Thymus (tissue), 14 donors: Measurements from ENCODE around the gene OR5K3. TPM values are rescaled to one million over a fixed set of nuclear protein-coding genes. Genes with fewer than 3 reads are reported as not detected.

Experiments
- DNase-seq, 9 donors: peaks; one replicate each; pipeline ENCODE4 v3.0.0-alpha.2; 2013; ENCODE audit warnings: low spot score in 9 of 9, low read depth in 6 of 9, missing footprints in 1 of 9
- H3K27ac ChIP-seq, 2 donors: one replicate each; pipeline ENCODE4 v1.5.1; 2013; ENCODE audit warnings: control low read depth in 1 of 2, low read depth in 1 of 2, low read length in 1 of 2, mild to moderate bottlenecking in 1 of 2, moderate library complexity in 1 of 2
- H3K27me3 ChIP-seq, 2 donors: one replicate each; pipeline ENCODE4 v1.5.1; 2013; ENCODE audit warnings: low read length in 1 of 2; ENCODE audit not compliant: control insufficient read depth in 2 of 2, insufficient read depth in 1 of 2
- H3K36me3 ChIP-seq, 2 donors: one replicate each; pipeline ENCODE4 v1.5.1; 2013; ENCODE audit warnings: low read length in 1 of 2, mild to moderate bottlenecking in 1 of 2, moderate library complexity in 1 of 2; ENCODE audit not compliant: control insufficient read depth in 2 of 2, insufficient read depth in 2 of 2
- H3K4me1 ChIP-seq, 2 donors: one replicate each; pipeline ENCODE4 v1.5.1; 2013; ENCODE audit warnings: low read length in 2 of 2; ENCODE audit not compliant: control insufficient read depth in 2 of 2, insufficient read depth in 2 of 2
- H3K4me3 ChIP-seq, 2 donors: one replicate each; pipeline ENCODE4 v1.5.1; 2013; ENCODE audit warnings: low read length in 2 of 2, control low read depth in 1 of 2, mild to moderate bottlenecking in 1 of 2
- H3K9me3 ChIP-seq, 2 donors: one replicate each; pipeline ENCODE4 v1.5.1; 2013; ENCODE audit warnings: low read length in 1 of 2, mild to moderate bottlenecking in 1 of 2; ENCODE audit not compliant: control insufficient read depth in 2 of 2, insufficient read depth in 1 of 2
- WGBS: extraction: QIAGEN DNeasy Blood & Tissue Kit; methylation state at CpG from one replicate; pipeline ENCODE4 v1.1.7; 2013; 5-methylcytosine and 5-hydroxymethylcytosine counted together
- long read RNA-seq, 10 donors: transcript quantifications; one replicate each; lab custom pipeline, GENCODE V29; 2026
- polyA plus RNA-seq: library from polyadenylated mRNA; stranded (reverse); fragments of 200-250 nt; gene quantifications from one replicate; pipeline ENCODE4 v1.2.3, GENCODE V29; 2013
- total RNA-seq: library from RNA; stranded (reverse); fragments of 120-200 nt; gene quantifications from one replicate; pipeline ENCODE4 v1.2.4, GENCODE V29; 2013
- donor health status: healthy.

OR5K3 gene
- total RNA-seq (not detected), polyA plus RNA-seq (not detected)
- long read RNA-seq, donor 1 = 0 reads
- long read RNA-seq, donor 2 = 0 reads
- long read RNA-seq, donor 3 = 0 reads
- long read RNA-seq, donor 4 = 0 reads
- long read RNA-seq, donor 5 = 0 reads
- long read RNA-seq, donor 6 = 0 reads
- long read RNA-seq, donor 7 = 0 reads
- long read RNA-seq, donor 8 = 0 reads
- long read RNA-seq, donor 9 = 0 reads
- long read RNA-seq, donor 10 = 0 reads

GRCh38 chr3:98390366-98390765 lies at the start of gene OR5K3:
Gene OR5K3 (plus strand): TSS chr3:98390666. CDS start chr3:98390666, 0 bp downstream.
- H3K4me3 ChIP-seq = no peak within 1 kb of the TSS
- H3K27ac ChIP-seq = no peak within 1 kb of the TSS
- DNase-seq = no peak
- no peaks in the 10 kb centered on the region for H3K9me3 ChIP-seq
- no peaks in the 10 kb centered on the region for H3K4me1 ChIP-seq
- no peaks in the 10 kb centered on the region for H3K36me3 ChIP-seq
- no peaks in the 10 kb centered on the region for H3K27me3 ChIP-seq

DNA sequence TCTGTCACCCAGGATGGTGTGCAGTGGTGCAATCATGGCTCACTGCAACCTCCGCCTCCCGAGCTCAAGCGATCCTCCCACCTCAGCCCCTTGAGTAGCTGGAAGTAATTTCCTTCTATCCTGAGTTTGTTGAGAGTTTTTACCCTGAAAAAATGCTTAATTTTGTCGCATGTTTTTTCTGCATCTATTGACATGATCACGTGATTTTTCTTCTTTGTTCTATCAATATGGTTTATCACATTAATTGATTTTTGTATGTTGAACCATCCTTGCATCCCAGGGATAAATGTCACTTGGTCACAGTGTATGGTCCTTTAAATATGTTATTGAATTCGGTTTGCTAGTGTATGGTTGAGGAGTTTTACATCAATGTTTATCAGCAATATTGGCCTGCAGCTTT lies 48.7 kb upstream of the OR5K3 start:
- H3K27ac ChIP-seq = no peak overlapping the region
- H3K9me3 ChIP-seq = no peaks in the 10 kb centered on the region
- WGBS = 95% methylated on average over 6 of the region's 6 CpGs
- no peak for DNase-seq
- H3K4me3 ChIP-seq = no peak overlapping the region
- no peaks in the 10 kb centered on the region for H3K27me3 ChIP-seq
- no peaks in the 10 kb centered on the region for H3K4me1 ChIP-seq
- H3K36me3 ChIP-seq = no peaks in the 10 kb centered on the region

DNA sequence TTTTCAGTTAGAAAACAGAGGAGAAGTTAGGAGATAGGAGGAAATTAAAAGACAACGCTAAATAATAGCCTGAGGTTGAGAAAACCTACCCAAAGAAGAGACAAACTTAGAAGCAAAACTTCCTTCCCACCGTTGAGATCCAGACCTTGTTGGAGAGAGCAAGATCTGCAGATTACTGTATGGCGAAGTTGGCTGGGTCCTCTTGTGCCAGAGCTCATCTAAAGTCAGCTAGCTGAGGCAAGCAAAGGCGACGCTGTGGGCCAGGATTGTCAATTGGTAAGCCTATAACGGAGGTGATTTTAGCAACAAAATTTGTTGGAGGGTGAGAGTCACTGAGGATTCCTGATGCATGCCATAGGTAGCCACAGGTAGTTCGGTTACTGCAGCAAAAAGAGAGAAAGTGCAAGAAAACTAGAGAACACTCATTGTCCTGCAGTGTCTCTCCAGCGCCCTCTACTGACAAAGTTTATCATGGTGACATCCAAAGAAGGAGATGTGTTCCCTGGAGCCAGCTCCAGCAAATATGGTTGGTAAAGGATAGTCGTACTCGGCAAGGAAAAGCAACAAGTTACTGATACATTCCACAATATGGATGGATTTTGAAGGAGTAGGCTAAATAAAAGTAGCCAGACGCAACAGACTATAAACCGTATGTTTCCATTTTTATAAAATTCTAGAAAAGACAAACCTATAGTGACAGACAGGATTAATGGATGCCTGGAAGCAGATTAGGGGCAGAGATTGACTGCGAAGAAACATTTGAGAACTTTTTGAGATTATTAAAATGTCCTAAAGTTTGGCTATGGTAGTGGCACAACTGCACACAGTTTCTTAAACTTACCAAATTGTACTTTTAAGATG lies 46.6 kb upstream of the OR5K3 start:
- peak in 8 of 9 donors; percentile 23 to 64 (median 34) for DNase-seq
- Histone ChIP-seq H3K27ac (no peak overlapping the region), H3K36me3 (no peaks in the 10 kb centered on the region), H3K4me1 (no peaks in the 10 kb centered on the region), H3K27me3 (no peaks in the 10 kb centered on the region), H3K4me3 (no peak overlapping the region), H3K9me3 (no peaks in the 10 kb centered on the region)
- WGBS = 76% methylated on average over 13 of the region's 13 CpGs

DNA sequence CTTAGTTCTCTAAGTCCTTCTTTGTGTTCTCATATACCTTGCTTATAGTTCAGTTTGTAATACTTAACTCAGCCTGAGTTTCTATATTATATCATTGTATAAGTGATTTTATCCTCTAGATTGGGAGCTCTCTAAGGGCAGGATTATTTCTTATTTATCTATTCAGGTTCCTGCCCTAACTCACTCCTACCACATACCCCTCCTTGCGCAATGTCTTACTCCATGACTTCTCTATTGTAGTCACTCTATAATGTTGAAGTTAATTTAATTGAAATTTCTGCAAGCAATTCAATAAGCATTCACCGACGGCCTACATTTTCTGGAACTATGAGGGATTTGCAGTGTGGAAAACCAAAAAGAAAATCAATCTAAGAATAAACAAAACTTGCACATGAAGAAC lies 40.4 kb upstream of the OR5K3 start:
- over 99% methylated on average over 3 of the region's 3 CpGs for WGBS
- Histone ChIP-seq H3K4me1 (no peaks in the 10 kb centered on the region), H3K27me3 (no peaks in the 10 kb centered on the region), H3K36me3 (no peaks in the 10 kb centered on the region), H3K9me3 (no peaks in the 10 kb centered on the region), H3K27ac (no peak overlapping the region), H3K4me3 (no peak overlapping the region)
- DNase-seq = no peak

DNA sequence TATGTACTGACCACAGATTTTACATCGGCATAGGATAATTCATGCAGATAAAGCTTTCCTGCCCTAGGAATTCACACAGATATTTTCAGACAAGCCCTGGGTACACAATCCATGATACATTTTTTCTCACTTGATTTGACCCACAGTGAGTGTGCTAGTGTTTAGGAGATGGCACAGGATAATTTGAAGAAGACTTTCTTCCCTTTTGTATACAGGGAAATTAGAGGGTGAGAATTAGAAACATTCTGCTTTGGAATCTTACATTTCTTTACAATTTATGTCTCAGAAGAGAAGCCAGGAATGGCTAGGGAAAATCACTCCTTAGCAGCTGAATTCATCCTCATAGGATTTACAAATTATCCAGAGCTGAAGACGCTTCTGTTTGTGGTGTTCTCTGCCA lies 36.9 kb upstream of the OR5K3 start, which contains the start of gene OR5K4:
Gene OR5K4 (plus strand): TSS at position 301 of the 400 bp plus-strand sequence. CDS start 0 bp downstream, at position 301.
- H3K4me3 ChIP-seq = no peak within 1 kb of the TSS
- H3K9me3 ChIP-seq = no peaks in the 10 kb centered on the region
- H3K4me1 ChIP-seq = no peaks in the 10 kb centered on the region
- no peak within 1 kb of the TSS for H3K27ac ChIP-seq
- no peaks in the 10 kb centered on the region for H3K27me3 ChIP-seq
- no peak for DNase-seq
- 95% methylated on average over 2 of the region's 2 CpGs for WGBS
- no peaks in the 10 kb centered on the region for H3K36me3 ChIP-seq

GRCh38 chr3:98359250-98359649 lies 31.2 kb upstream of the OR5K3 start:
- peaks cover 0 to 3% of the 10 kb centered on the region in 2 donors for H3K9me3 ChIP-seq
- no peaks in the 10 kb centered on the region for H3K4me1 ChIP-seq
- H3K27ac ChIP-seq = no peak overlapping the region
- no peak for DNase-seq
- H3K4me3 ChIP-seq = no peak overlapping the region
- no peaks in the 10 kb centered on the region for H3K27me3 ChIP-seq
- no peaks in the 10 kb centered on the region for H3K36me3 ChIP-seq

GRCh38 chr3:98359993-98360675 lies 30.3 kb upstream of the OR5K3 start:
- Histone ChIP-seq H3K36me3 (no peaks in the 10 kb centered on the region), H3K4me1 (no peaks in the 10 kb centered on the region), H3K9me3 (peaks cover 0 to 3% of the 10 kb centered on the region in 2 donors), H3K4me3 (no peak overlapping the region), H3K27ac (no peak overlapping the region), H3K27me3 (no peaks in the 10 kb centered on the region)
- DNase-seq = no peak
- WGBS = 53% methylated on average over 1 of the region's 1 CpG

DNA sequence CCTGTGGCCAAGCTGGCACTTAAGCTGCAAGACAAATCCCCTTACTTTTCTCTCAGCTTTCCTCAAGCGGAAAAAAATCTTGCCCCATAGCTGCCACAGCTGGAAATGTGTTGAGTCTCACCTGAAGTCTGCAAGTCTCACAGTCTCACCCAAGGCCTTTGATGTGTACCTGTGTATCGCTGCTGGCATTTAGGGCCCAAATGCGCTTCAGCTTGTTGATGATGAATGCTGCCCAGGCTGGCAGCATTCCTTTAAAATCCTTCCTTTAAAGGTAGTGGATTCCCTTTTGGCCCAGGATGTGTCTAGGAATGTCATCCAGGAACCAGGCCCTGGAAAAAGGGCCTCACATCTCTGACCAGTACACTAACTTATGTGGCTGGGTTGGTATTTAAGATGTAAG lies 29.8 kb upstream of the OR5K3 start:
- WGBS = 96% methylated on average over 3 of the region's 3 CpGs
- DNase-seq = no peak

DNA sequence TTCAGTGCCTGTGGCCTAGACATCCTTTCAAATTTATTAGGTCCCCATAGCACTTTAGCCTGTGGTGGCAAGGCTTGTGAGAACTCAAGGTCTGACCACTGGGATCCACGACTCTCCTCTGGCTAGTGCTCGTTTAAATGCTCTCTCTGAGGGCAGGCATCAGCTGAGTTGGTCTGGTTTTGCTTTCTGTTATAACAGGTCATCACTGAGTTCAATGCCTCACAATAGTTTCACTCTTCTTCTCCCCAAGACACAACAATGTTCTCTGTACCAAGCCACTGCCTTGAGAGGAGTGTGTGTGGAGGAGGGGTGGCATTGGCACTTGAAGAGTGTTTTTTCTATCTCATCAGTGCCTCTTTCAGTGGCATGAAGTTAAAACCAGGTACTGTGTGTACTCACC lies 29.2 kb upstream of the OR5K3 start:
- Histone ChIP-seq H3K4me1 (no peaks in the 10 kb centered on the region), H3K27ac (no peak overlapping the region), H3K27me3 (no peaks in the 10 kb centered on the region), H3K36me3 (no peaks in the 10 kb centered on the region), H3K4me3 (no peak overlapping the region), H3K9me3 (peaks cover 0 to 3% of the 10 kb centered on the region in 2 donors)
- no peak for DNase-seq
- 88% methylated on average over 2 of the region's 2 CpGs for WGBS

More for the DNA sequence above, 29.8 kb upstream of the OR5K3 start:
- no peak overlapping the region for H3K27ac ChIP-seq
- H3K4me3 ChIP-seq = no peak overlapping the region
- no peaks in the 10 kb centered on the region for H3K27me3 ChIP-seq
- peaks cover 0 to 3% of the 10 kb centered on the region in 2 donors for H3K9me3 ChIP-seq
- H3K36me3 ChIP-seq = no peaks in the 10 kb centered on the region
- no peaks in the 10 kb centered on the region for H3K4me1 ChIP-seq
